ENCODE measurements around the gene NUMB. TPM values are rescaled to one million over a fixed set of nuclear protein-coding genes. Genes with fewer than 3 reads are reported as not detected.

The NUMB gene
- total RNA-seq, 1 experiment from 2014 or later: 75.2 TPM

GRCh38 chr14:73489481-73490175, 31.3 kb upstream of the NUMB start:
- no peaks in the 10 kb centered on the region for H3K9me3 Mint-ChIP-seq (ENCODE audit: low read depth, unreplicated experiment)
- no peak overlapping the region for H3K4me3 Mint-ChIP-seq (ENCODE audit: low read depth, unreplicated experiment)
- CTCF ChIA-PET: no interaction called here
- H3K27ac Mint-ChIP-seq (ENCODE audit: unreplicated experiment): no peak overlapping the region
- H3K4me1 Mint-ChIP-seq (ENCODE audit: low read depth, unreplicated experiment): peaks cover 12% of the 10 kb centered on the region
- no peak for TF ChIP-seq CTCF (IDR thresholded peaks at IDR 0.05; ENCODE audit: unreplicated experiment)
- intact Hi-C loops (cut with micrococcal nuclease; ENCODE audit: unreplicated experiment): loop anchor here (5.0 kb wide), 1 partner anchor 143 kb away; no protein-coding TSS in a partner anchor
- H3K27me3 Mint-ChIP-seq (ENCODE audit: unreplicated experiment): no peaks in the 10 kb centered on the region
- BruUV-seq (replicated peaks): no TSS peak
- no peak for DNase-seq
- H3K36me3 Mint-ChIP-seq (ENCODE audit: insufficient read depth, unreplicated experiment): peaks cover 29% of the 10 kb centered on the region

GRCh38 chr14:73478684-73479083, 20.3 kb upstream of the NUMB start:
- H3K27ac Mint-ChIP-seq (ENCODE audit: unreplicated experiment): no peak overlapping the region
- no peaks in the 10 kb centered on the region for H3K36me3 Mint-ChIP-seq (ENCODE audit: insufficient read depth, unreplicated experiment)
- no peaks in the 10 kb centered on the region for H3K27me3 Mint-ChIP-seq (ENCODE audit: unreplicated experiment)
- no peak for TF ChIP-seq CTCF (IDR thresholded peaks at IDR 0.05; ENCODE audit: unreplicated experiment)
- intact Hi-C loops (cut with micrococcal nuclease; ENCODE audit: unreplicated experiment): no loop called here
- no TSS peak for BruUV-seq (replicated peaks)
- DNase-seq: no peak
- H3K4me3 Mint-ChIP-seq (ENCODE audit: low read depth, unreplicated experiment): no peak overlapping the region
- no peaks in the 10 kb centered on the region for H3K9me3 Mint-ChIP-seq (ENCODE audit: low read depth, unreplicated experiment)
- CTCF ChIA-PET: no interaction called here
- no peaks in the 10 kb centered on the region for H3K4me1 Mint-ChIP-seq (ENCODE audit: low read depth, unreplicated experiment)

- H3K4me1 Mint-ChIP-seq (ENCODE audit: low read depth, unreplicated experiment): no peaks in the 10 kb centered on the region
- no TSS peak for BruUV-seq (replicated peaks)
- CTCF ChIA-PET: interaction anchor here (0.5 kb wide), 1 partner anchor 74 kb away, joined by 4 read pairs; no protein-coding TSS in a partner anchor
- no peaks in the 10 kb centered on the region for H3K9me3 Mint-ChIP-seq (ENCODE audit: low read depth, unreplicated experiment)
- no peak for TF ChIP-seq CTCF (IDR thresholded peaks at IDR 0.05; ENCODE audit: unreplicated experiment)
- H3K27ac Mint-ChIP-seq (ENCODE audit: unreplicated experiment): no peak overlapping the region
- no peak for DNase-seq
- H3K36me3 Mint-ChIP-seq (ENCODE audit: insufficient read depth, unreplicated experiment): no peaks in the 10 kb centered on the region
- H3K4me3 Mint-ChIP-seq (ENCODE audit: low read depth, unreplicated experiment): no peak overlapping the region
- H3K27me3 Mint-ChIP-seq (ENCODE audit: unreplicated experiment): no peaks in the 10 kb centered on the region
- intact Hi-C loops (cut with micrococcal nuclease; ENCODE audit: unreplicated experiment): no loop called here
These were observed 19.4 kb upstream of the NUMB start for GRCh38 chr14:73477618-73478266.

- H3K4me1 Mint-ChIP-seq (ENCODE audit: low read depth, unreplicated experiment): no peaks in the 10 kb centered on the region
- DNase-seq: no peak
- no peaks in the 10 kb centered on the region for H3K36me3 Mint-ChIP-seq (ENCODE audit: insufficient read depth, unreplicated experiment)
- no peak overlapping the region for H3K4me3 Mint-ChIP-seq (ENCODE audit: low read depth, unreplicated experiment)
- no peaks in the 10 kb centered on the region for H3K9me3 Mint-ChIP-seq (ENCODE audit: low read depth, unreplicated experiment)
- no peak overlapping the region for H3K27ac Mint-ChIP-seq (ENCODE audit: unreplicated experiment)
- no TSS peak for BruUV-seq (replicated peaks)
- no peak for TF ChIP-seq CTCF (IDR thresholded peaks at IDR 0.05; ENCODE audit: unreplicated experiment)
- H3K27me3 Mint-ChIP-seq (ENCODE audit: unreplicated experiment): no peaks in the 10 kb centered on the region
- intact Hi-C loops (cut with micrococcal nuclease; ENCODE audit: unreplicated experiment): no loop called here
- CTCF ChIA-PET: interaction anchor here (0.5 kb wide), 1 partner anchor 9 kb away, joined by 3 read pairs; no protein-coding TSS in a partner anchor
These were observed 18.1 kb upstream of the NUMB start for GRCh38 chr14:73476451-73476931.

Measured in Calu3 (cell line).